Activated naive CD4-positive, alpha-beta T cell treated with anti-CD3 and anti-CD28 coated beads, Interleukin-2, amount 10 ng/mL, durations not matched to agents 7 days and 5 days (primary cell): ENCODE measurements around the gene CEPT1.

Experiments
- CTCF ChIA-PET: fragments of 350-600 bp; sonication (Branson Sonifier 250); formaldehyde crosslinking; loops from one replicate; lab custom pipeline; 2021; ENCODE audit warnings: antibody characterized with exemption; lab: Charles Lee
- DNase-seq: peaks from one replicate; pipeline ENCODE4 v3.0.0-alpha.2; 2020
- H3K27ac Mint-ChIP-seq: one replicate; pipeline ENCODE4 v1.8.0; 2021; ENCODE audit warnings: mild to moderate bottlenecking, moderate library complexity, mixed read lengths
- H3K27me3 Mint-ChIP-seq: one replicate; pipeline ENCODE4 v1.8.0; 2021; ENCODE audit warnings: mild to moderate bottlenecking, mixed read lengths
- H3K36me3 Mint-ChIP-seq: one replicate; pipeline ENCODE4 v1.8.0; 2021; ENCODE audit warnings: mixed read lengths
- H3K4me1 Mint-ChIP-seq: one replicate; pipeline ENCODE4 v1.8.0; 2021; ENCODE audit warnings: mixed read lengths
- H3K4me3 Mint-ChIP-seq: one replicate; pipeline ENCODE4 v1.8.0; 2021; ENCODE audit warnings: mild to moderate bottlenecking, moderate library complexity, mixed read lengths
- H3K9me3 Mint-ChIP-seq: one replicate; pipeline ENCODE4 v1.8.0; 2021; ENCODE audit warnings: mixed read lengths

The CEPT1 gene

GRCh38 chr1:111162488-111162880, 22.5 kb downstream of the CEPT1 start:
- DNase-seq = no peak
- CTCF ChIA-PET = no interaction called here
- H3K4me1 Mint-ChIP-seq = no peaks in the 10 kb centered on the region
- H3K27ac Mint-ChIP-seq = no peak overlapping the region
- H3K4me3 Mint-ChIP-seq = no peak overlapping the region
- H3K27me3 Mint-ChIP-seq = no peaks in the 10 kb centered on the region
- no peaks in the 10 kb centered on the region for H3K9me3 Mint-ChIP-seq
- H3K36me3 Mint-ChIP-seq = peaks cover 33% of the 10 kb centered on the region

GRCh38 chr1:111163363-111163762, 23.3 kb downstream of the CEPT1 start:
- CTCF ChIA-PET = no interaction called here
- Mint-ChIP-seq H3K27me3 (no peaks in the 10 kb centered on the region), H3K4me3 (no peak overlapping the region), H3K27ac (no peak overlapping the region), H3K36me3 (peaks cover 40% of the 10 kb centered on the region), H3K4me1 (no peaks in the 10 kb centered on the region), H3K9me3 (no peaks in the 10 kb centered on the region)
- no peak for DNase-seq

GRCh38 chr1:111164151-111164550, 24.1 kb downstream of the CEPT1 start:
- H3K4me3 Mint-ChIP-seq = no peak overlapping the region
- H3K27ac Mint-ChIP-seq = peak overlapping the region; percentile 11
- CTCF ChIA-PET = no interaction called here
- H3K36me3 Mint-ChIP-seq = peaks cover 43% of the 10 kb centered on the region
- no peaks in the 10 kb centered on the region for H3K27me3 Mint-ChIP-seq
- DNase-seq = no peak
- no peaks in the 10 kb centered on the region for H3K4me1 Mint-ChIP-seq
- no peaks in the 10 kb centered on the region for H3K9me3 Mint-ChIP-seq

- peaks cover 4% of the 10 kb centered on the region for H3K4me1 Mint-ChIP-seq
These were observed 32.4 kb downstream of the CEPT1 start for GRCh38 chr1:111172463-111172862.

GRCh38 chr1:111174070-111174469, 34.0 kb downstream of the CEPT1 start:
- Mint-ChIP-seq H3K4me3 (no peak overlapping the region), H3K9me3 (no peaks in the 10 kb centered on the region), H3K36me3 (peaks cover 48% of the 10 kb centered on the region), H3K4me1 (peaks cover 4% of the 10 kb centered on the region), H3K27ac (no peak overlapping the region), H3K27me3 (no peaks in the 10 kb centered on the region)
- no peak for DNase-seq
- CTCF ChIA-PET = no interaction called here

More at GRCh38 chr1:111172463-111172862, 32.4 kb downstream of the CEPT1 start:
- no peaks in the 10 kb centered on the region for H3K9me3 Mint-ChIP-seq
- H3K4me3 Mint-ChIP-seq = no peak overlapping the region
- no peak for DNase-seq
- no peaks in the 10 kb centered on the region for H3K27me3 Mint-ChIP-seq
- peaks cover 56% of the 10 kb centered on the region for H3K36me3 Mint-ChIP-seq
- H3K27ac Mint-ChIP-seq = no peak overlapping the region
- CTCF ChIA-PET = interaction anchor here (1.0 kb wide), 1 partner anchor 71 kb away, joined by 4 read pairs; no protein-coding TSS in a partner anchor

- no peak overlapping the region for H3K27ac Mint-ChIP-seq
- peaks cover 8% of the 10 kb centered on the region for H3K4me1 Mint-ChIP-seq
- DNase-seq = no peak
- H3K4me3 Mint-ChIP-seq = no peak overlapping the region
- peaks cover 52% of the 10 kb centered on the region for H3K36me3 Mint-ChIP-seq
- H3K27me3 Mint-ChIP-seq = no peaks in the 10 kb centered on the region
- no peaks in the 10 kb centered on the region for H3K9me3 Mint-ChIP-seq
- CTCF ChIA-PET = no interaction called here
These were observed 35.3 kb downstream of the CEPT1 start for GRCh38 chr1:111175349-111175748.

GRCh38 chr1:111176678-111177077, 36.7 kb downstream of the CEPT1 start:
- peaks cover 10% of the 10 kb centered on the region for H3K4me1 Mint-ChIP-seq

GRCh38 chr1:111179968-111180533, 40.0 kb downstream of the CEPT1 start:
- Mint-ChIP-seq H3K36me3 (peaks cover 63% of the 10 kb centered on the region), H3K27ac (no peak overlapping the region), H3K9me3 (no peaks in the 10 kb centered on the region), H3K4me3 (no peak overlapping the region), H3K4me1 (peaks cover 16% of the 10 kb centered on the region), H3K27me3 (no peaks in the 10 kb centered on the region)
- CTCF ChIA-PET = interaction anchor here (0.8 to 1.1 kb wide), 3 partner anchors 9 to 131 kb away, joined by 3 read pairs; no protein-coding TSS in a partner anchor
- no peak for DNase-seq

More at GRCh38 chr1:111176678-111177077, 36.7 kb downstream of the CEPT1 start:
- H3K27me3 Mint-ChIP-seq = no peaks in the 10 kb centered on the region
- H3K4me3 Mint-ChIP-seq = no peak overlapping the region
- CTCF ChIA-PET = no interaction called here
- H3K27ac Mint-ChIP-seq = no peak overlapping the region
- peaks cover 54% of the 10 kb centered on the region for H3K36me3 Mint-ChIP-seq
- no peak for DNase-seq
- H3K9me3 Mint-ChIP-seq = no peaks in the 10 kb centered on the region

GRCh38 chr1:111182052-111182451, 42.0 kb downstream of the CEPT1 start:
- Mint-ChIP-seq H3K27ac (peak overlapping the region; percentile 16), H3K4me1 (peaks cover 30% of the 10 kb centered on the region), H3K9me3 (no peaks in the 10 kb centered on the region), H3K4me3 (no peak overlapping the region), H3K27me3 (no peaks in the 10 kb centered on the region), H3K36me3 (peaks cover 71% of the 10 kb centered on the region)
- no peak for DNase-seq
- CTCF ChIA-PET = no interaction called here

GRCh38 chr1:111183308-111184069, 43.5 kb downstream of the CEPT1 start:
- Mint-ChIP-seq H3K36me3 (peaks cover 80% of the 10 kb centered on the region), H3K4me3 (no peak overlapping the region), H3K27ac (peak overlapping the region; percentile 38), H3K9me3 (no peaks in the 10 kb centered on the region), H3K27me3 (no peaks in the 10 kb centered on the region), H3K4me1 (peaks cover 42% of the 10 kb centered on the region)
- DNase-seq = no peak
- CTCF ChIA-PET = interaction anchor here (0.9 kb wide), 1 partner anchor 13 kb away, joined by 3 read pairs; no protein-coding TSS in a partner anchor

- peaks cover 85% of the 10 kb centered on the region for H3K36me3 Mint-ChIP-seq
- no peaks in the 10 kb centered on the region for H3K27me3 Mint-ChIP-seq
- CTCF ChIA-PET = interaction anchor here (0.9 kb wide), 1 partner anchor 36 kb away, joined by 4 read pairs; no protein-coding TSS in a partner anchor
- no peak for DNase-seq
- no peak overlapping the region for H3K27ac Mint-ChIP-seq
- H3K4me3 Mint-ChIP-seq = no peak overlapping the region
- no peaks in the 10 kb centered on the region for H3K9me3 Mint-ChIP-seq
- H3K4me1 Mint-ChIP-seq = peaks cover 54% of the 10 kb centered on the region
These were observed 44.6 kb downstream of the CEPT1 start for GRCh38 chr1:111184663-111185062.

- Mint-ChIP-seq H3K9me3 (no peaks in the 10 kb centered on the region), H3K36me3 (peaks cover 100% of the 10 kb centered on the region), H3K4me3 (no peak overlapping the region), H3K27ac (peak overlapping the region; percentile 5), H3K27me3 (no peaks in the 10 kb centered on the region), H3K4me1 (peaks cover 94% of the 10 kb centered on the region)
- CTCF ChIA-PET = interaction anchor here (0.8 to 1.3 kb wide), 8 partner anchors 10 to 317 kb away, joined by 3 to 8 read pairs (median 4); partner anchors contain the start of gene DENND2D
- no peak for DNase-seq
These were observed 51.0 kb downstream of the CEPT1 start for GRCh38 chr1:111190931-111191451.

GRCh38 chr1:111191496-111191895, 51.5 kb downstream of the CEPT1 start:
- H3K36me3 Mint-ChIP-seq = peaks cover 100% of the 10 kb centered on the region

GRCh38 chr1:111192074-111192473, 52.1 kb downstream of the CEPT1 start:
- CTCF ChIA-PET = interaction anchor here (1.0 to 11.1 kb wide), 5 partner anchors 27 to 210 kb away, joined by 3 to 250 read pairs (median 5); no protein-coding TSS in a partner anchor
- DNase-seq = no peak
- peak overlapping the region; percentile 62 for H3K27ac Mint-ChIP-seq
- H3K9me3 Mint-ChIP-seq = no peaks in the 10 kb centered on the region
- no peak overlapping the region for H3K4me3 Mint-ChIP-seq
- no peaks in the 10 kb centered on the region for H3K27me3 Mint-ChIP-seq
- H3K36me3 Mint-ChIP-seq = peaks cover 100% of the 10 kb centered on the region
- peaks cover 97% of the 10 kb centered on the region for H3K4me1 Mint-ChIP-seq

More at GRCh38 chr1:111191496-111191895, 51.5 kb downstream of the CEPT1 start:
- DNase-seq = no peak
- H3K27me3 Mint-ChIP-seq = no peaks in the 10 kb centered on the region
- H3K4me3 Mint-ChIP-seq = no peak overlapping the region
- CTCF ChIA-PET = interaction anchor here (0.8 to 1.3 kb wide), 8 partner anchors 9 to 316 kb away, joined by 3 to 8 read pairs (median 4); partner anchors contain the start of gene DENND2D
- H3K27ac Mint-ChIP-seq = peak overlapping the region; percentile 62
- peaks cover 97% of the 10 kb centered on the region for H3K4me1 Mint-ChIP-seq
- H3K9me3 Mint-ChIP-seq = no peaks in the 10 kb centered on the region
